ENCODE results near the gene SFXN5.

The SFXN5 gene

DNA sequence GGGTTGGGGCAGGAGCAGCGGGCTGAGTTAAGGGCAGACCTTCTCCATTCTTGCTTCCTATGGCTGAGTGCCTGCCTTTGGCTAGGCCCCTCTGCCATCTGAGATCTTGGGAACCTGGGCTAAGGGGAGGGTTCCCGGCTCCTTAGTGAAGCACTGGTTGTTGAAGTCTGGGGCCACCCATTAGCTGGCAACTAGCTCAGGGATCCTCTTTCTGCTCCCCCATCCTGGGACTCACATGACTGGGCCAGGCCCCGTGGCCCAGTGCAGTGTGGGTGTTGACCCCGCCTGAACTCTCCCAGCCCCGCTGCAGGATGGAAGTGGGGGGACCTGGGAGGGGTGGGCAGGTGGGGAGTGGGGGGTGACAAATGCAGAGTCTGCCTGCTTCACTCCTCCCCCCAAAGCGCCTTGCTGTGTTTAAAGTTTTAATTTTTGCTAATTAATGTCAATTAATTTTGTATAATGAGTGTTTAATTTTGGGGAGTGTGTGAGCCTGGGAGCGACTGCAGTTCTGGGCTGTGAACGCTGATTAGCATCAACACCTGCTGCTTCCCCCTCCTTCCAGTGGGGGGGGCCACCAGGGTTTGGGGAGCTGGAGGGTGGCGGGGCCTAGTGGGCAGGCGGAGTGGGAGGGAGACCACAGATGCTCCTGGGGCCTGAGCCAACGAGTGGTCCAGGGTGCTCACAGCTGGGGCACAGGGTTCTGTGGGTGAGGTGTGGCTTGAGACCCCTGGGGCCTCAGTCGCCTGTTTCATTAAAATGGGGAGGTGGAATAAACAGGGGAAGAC, 99.0 kb downstream of the SFXN5 start:
- DNase-seq: no peak

DNA sequence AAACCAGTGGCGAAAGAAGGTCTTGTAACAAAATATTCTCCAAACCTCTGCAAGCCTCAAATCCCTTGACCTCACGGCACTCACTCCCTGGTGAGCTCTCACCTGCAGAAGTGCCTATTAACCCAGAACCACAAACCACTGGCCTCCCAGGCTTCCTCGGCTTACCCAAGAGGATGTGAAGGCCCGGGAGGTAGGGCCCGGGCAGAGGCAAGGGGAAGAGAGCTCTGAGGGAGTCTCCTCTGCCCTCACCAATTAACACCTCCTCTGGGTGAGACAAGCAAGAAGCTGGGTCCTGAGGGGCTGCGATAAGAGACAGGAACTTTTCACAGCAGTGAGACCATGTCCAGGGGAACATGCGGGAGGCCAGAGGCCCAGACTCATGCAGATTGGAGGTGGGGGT, 100.5 kb downstream of the SFXN5 start:
- no peak for DNase-seq

DNA sequence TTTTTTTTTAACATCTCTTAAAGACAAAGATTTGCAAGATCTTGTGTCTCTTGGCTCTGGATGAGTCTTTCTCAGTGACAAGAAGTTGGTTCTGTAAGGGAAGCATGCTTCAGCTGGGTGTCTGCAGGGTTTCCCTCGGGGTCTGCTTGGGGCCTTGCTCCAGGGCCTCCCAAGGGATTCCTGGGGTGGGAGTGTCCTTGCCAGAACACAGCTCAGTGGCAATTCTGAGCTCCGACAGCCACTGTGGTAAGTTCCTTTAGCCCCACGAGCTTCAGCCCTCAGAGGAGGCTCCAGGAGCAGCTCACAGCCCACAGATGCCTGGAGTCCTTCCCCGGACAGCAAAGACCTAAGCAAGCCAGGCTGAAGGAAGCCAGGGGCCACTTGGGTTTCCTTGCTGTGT, 101.8 kb downstream of the SFXN5 start:
- no peak for DNase-seq

DNA sequence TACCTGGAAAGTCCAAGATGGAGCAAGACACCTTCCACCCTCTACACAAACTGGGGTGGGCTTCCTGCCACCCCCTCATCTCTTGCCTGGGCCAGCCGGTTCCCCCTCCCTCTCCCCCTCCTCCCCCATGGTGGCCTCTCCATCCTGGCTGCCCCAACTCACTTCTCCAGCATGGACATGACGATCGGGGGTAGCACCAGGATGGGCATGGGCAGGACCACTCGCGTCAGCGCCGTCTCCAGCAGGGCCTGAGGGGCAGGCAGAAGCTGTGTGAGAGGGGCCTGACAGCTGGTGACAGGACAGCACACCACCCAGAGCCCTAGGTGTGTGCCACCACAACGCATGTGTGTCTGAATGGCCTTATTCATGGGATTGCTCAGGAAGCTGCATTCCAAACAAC, 103.2 kb downstream of the SFXN5 start:
- DNase-seq: no peak

DNA sequence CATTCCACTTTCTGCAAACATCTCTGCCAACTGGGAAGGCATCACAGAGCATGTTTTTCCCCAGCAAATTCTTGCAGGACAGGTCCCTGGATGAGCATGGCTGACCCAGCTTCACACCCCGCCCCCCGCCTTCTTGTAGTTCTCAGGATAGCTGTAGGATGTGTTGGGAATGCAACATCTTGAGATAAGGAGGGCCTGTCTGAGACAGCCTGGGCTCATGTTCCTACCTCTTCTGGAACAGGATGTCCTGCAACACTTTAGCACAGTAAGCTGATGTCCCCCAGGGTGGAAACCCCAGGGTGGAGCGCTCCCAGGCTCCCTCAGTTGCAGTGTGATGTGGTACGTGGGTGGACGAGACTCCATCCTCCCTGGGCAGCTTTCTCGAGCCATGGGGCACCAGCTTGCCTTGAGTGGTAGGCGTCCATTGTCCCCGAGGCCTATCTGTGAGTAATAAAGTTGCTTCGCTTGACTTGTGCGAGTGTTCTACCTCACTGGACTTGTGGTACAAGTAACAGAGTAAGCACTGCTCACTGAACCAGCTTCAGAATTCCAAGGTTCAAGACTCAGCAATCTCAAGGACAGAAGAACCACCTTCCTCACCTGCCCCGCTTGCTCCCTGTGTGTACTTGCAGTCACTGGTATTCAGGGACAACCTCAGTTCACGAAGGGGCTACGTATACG, 105.6 kb downstream of the SFXN5 start:
- DNase-seq: no peak

DNA sequence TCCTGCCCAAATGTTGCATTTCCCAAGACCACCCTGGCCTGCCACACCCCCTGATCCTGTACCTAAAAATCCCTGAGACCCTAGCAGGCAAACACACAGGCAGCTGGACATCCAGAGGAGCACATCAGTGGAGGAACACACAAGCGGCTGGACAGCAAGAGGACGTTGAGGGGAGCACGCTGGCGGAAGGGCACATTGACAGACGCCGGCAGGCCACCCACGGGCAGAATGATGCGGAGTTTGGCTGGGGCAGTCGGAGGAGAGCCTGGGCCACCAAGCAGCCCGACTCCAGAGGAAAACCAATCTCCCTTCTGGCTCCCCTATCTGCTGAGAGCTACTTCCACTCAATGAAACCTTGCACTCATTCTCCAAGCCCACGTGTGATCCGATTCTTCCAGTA, 106.5 kb downstream of the SFXN5 start:
- DNase-seq: no peak

DNA sequence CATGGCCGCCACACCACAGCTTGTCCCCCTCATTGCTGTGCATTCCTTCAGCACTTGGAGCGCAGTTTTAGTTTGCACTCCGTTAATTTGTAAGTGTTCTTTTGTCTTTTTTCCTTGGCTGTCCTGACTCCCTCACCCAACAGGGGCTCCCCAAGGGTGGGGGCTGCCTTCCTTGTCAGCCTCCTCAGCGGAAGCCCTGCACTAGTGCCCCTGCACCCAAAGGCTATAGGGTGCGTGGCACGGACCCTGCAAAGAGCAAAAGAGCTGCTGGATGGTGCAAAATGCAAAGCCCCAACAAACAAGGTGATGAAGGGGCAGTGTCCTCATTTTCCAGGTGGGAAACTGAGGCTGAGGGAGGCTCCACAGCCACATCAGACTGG, 107.4 kb downstream of the SFXN5 start:
- no peak for DNase-seq

DNA sequence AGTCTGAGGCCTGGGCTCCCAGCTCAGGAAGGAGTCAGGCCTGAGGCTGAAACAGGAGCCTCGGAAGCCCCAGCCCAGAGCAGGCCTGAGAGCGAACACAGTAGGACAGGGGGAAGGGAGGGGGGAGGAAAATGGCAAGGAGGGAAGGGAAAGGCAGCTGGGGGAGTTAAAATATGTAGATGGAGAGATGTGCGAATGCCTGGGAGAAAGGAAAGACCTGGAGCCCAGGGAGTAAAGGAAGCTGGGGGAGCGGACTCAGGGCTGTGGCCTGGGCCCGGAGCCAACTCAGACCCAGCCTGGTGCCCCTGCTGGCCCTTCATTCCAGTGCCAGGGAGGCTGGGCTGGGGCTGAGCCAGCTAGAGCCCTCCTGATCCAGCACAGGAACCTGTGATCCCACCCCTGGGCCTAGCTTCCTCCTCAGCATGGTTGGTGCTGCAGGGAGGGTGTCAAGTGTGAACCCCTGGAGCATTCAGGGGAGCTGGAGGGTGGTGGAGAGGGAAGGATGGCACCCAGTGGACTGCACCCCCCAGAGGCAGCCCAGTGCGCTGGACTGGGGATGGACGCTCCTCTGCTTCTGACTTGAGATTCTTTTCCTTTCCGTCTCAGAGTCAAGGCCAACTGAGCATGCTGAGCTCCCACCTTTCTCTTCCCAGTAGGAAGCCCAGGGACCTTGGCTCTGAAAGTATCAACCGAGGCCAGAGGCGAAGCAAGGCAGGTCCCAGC, 107.9 kb downstream of the SFXN5 start:
- DNase-seq: no peak

DNA sequence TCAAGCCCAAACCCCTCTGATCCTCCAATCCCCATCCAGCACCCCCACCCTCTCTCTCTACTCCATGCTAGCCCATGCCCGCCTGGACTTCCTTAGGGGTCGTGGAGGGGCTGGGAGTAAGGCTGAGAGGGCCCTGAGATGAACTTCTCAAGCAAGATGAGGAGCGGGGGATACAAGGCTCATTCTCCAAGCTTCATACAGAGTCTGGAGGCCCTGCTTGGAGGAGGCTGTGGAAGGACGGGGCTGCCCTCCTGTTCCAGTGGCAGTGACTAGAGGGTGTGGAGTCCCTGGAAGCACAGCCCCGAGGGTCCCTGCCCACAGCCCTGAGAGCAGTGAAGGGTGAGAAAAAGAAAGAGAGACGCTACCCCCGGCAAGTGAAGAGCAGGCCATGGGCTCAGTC, 108.6 kb downstream of the SFXN5 start:
- DNase-seq: no peak

DNA sequence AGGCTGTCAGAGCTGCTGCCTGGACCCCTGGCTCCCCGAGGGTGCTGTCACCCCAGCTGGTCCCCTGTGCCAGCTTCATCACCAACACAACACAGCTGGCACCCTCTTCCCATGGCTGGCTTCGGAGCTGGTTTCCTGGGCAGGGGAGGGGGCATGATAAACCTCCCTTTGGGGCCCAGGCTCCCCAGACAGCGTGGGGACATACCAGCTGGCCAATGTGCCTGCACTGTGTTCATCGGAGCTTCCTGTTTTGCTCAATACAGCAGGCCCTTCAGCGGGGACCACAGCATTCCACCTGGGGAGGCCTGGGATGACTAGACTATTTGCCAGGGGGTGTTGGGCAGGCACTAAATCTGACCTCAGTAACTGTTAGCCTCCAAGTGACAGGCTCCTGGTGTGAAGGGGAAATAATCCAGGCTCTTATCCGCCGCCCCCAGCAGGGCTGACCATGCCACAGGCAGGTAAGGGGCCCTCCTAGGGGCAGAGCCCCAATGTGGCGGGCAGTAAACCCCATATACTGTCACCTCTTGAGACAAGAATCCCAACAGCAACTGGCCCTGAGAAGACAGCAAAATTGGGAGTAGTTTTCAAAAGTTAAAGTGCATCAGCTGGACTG, 109.6 kb downstream of the SFXN5 start:
- DNase-seq: no peak

DNA sequence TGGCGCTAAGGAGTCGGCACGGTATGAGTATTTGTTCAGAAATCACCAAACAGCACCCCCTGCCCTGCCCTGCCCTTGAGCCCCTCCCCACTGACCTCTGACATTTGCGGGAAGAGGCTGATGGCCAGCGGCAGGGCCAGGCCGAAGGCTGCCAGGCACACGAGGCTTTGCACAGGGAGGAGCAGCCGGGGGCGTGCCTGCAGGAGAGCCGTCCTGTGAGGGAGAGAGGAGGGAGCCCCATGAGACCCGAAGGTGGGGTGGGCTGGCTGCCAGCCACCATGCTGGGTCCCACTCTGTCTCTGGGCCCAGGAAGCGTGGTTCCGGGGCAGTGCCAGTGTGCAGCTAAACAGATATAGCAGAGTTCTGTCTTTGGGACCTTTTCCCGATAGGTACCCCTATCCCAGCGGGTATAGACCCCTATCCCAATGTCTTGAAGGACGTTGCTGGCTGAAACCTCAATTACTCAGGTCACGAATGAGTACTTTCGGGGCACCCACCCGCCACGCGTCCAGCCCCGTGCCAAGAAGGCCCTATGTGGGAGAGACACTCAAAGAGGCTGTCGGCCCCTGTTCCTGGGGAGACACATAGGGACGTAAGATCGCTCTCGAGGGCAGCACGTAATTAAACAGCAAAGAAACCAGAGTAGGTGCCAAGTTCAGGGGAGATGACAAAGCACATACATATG, 110.3 kb downstream of the SFXN5 start:
- no peak for DNase-seq

DNA sequence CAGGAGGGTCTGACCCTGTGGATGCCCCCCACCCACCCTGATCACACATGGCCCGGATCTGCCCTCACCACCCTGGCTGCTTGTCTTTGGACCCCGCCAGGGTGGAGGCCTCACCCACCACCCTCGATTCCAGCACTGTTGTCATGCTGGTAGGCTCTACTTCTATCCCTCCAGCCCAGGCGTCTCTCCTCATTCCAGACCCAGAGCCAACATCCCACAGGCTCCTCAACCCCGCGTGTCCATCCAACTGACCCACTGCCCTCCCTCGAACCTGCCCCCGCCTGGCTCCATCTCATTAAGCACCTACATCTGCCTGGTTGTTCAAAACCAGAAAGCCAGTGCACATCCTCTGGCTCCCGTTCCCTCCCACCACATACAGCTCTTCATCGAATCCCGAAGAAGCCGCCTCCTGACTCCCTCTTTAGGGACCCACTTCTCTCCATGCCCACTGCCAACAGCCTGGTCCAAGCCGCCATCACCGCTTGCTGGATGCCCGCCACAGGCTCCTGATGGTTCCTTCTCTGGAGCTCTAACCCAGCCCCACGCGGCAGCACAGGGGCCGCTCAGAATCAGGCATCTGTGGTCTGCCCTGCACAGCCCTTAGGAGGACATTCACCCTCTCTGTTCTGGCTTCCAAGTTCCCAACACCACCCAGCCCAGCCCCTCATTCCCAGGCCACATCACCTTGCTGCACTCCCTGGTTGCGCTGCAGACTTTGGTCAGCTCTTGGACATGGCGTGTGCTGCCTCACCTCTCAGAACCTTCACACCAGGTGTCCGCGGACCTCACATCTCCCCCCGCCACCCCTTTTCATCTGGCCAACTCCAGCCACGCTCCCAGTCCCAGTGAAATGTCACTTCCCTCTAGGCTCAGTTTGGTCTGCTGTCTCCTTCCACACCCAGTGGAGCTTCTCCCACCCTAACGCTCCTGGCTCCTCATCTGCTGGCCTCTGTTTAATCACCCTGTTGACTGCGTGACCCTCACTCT, 111.2 kb downstream of the SFXN5 start:
- DNase-seq: no peak

DNA sequence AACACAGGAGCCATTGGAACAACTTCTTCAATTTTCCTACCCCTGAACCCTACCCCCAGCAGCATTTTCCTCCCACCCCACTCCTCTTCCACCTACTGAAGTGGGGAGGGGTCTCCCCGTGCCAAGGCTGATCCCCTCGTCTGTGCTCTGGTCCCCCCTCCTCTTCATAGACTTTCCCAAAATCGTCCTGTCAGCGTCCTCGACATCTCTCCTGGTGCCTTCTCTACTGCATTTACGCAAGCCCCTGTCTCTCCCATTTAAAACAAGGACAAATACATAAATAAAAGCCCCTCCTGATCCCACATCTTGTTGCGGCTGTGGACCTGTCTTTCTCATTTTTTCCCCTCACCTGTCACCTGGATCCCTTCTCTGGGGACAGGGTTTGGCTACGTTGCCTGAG, 112.0 kb downstream of the SFXN5 start:
- DNase-seq: no peak

DNA sequence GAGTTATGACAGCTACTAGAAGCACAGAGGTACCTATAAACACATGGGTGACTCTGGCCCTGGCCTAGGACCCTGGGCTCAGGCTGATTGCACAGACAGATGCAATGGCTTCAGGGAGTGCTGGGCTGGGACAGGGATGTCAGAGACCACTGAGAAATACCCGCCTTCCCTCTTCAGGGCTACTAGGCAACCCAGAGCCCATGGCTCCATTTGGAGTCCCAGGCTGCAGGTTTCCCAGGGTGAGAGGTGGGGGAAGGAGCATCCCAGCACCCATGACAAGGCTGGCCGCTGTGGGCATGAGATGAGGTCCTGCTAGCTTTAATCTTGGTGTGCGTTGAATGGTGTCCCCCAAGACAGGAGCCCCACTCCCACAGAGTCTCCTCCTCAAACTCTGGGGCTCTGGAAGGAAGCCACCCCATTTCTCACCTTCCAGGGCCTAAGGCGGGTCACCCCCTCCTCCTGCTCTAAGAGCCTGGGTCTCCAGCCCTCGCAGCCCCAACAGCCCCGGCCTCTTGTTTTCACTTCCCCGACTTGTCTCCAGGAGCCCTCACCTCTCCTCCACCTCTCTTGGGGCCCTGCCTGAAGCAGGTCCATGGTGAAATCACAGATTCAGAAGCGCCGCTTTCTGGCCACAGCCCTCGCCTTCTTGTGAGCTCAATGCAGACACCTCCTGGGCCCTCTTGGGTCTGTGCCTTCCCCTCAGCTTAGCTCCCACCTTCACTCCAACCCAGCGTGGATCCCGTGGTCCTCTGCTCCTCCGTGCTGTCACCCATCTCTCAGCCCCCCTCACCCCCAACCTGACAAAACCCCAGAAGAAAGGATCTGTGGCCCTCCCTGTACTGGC, 112.7 kb downstream of the SFXN5 start:
- no peak for DNase-seq

DNA sequence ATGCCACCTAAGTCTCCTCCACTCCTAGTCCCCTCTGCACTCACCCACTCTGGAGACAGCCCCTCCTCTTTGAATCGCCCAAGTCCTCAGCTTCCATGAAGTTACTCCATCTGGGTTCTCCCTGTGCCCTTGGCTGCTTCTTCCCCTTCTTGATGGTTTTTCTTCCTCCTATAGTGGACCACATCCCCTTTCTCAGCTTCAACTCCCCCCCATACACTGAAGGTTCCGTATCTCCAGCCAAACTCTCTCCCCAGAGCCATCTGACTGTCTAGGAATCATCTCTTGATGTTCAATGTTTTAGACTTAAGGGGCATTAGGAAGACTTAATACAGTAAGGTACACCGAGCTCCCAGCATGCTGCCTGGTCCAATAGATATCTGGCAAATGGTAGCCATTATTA, 114.6 kb downstream of the SFXN5 start:
- DNase-seq: no peak

DNA sequence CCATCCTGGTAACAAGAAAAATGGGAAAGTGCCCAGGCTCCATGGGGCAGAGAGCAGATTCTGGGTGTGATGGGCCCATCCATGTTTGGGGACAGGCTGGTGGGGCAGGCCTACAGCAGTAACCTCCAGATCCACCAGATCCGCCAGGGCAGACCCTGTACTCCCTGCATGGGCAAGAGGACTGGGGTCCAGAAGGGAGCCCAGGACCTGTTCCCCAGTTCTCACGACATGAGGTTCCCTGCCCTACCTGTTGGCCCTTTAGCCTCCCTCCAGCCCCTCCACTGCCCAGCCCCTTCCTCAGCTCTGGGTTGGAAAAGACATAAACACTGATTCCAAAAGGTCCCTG, 115.5 kb downstream of the SFXN5 start:
- no peak for DNase-seq

DNA sequence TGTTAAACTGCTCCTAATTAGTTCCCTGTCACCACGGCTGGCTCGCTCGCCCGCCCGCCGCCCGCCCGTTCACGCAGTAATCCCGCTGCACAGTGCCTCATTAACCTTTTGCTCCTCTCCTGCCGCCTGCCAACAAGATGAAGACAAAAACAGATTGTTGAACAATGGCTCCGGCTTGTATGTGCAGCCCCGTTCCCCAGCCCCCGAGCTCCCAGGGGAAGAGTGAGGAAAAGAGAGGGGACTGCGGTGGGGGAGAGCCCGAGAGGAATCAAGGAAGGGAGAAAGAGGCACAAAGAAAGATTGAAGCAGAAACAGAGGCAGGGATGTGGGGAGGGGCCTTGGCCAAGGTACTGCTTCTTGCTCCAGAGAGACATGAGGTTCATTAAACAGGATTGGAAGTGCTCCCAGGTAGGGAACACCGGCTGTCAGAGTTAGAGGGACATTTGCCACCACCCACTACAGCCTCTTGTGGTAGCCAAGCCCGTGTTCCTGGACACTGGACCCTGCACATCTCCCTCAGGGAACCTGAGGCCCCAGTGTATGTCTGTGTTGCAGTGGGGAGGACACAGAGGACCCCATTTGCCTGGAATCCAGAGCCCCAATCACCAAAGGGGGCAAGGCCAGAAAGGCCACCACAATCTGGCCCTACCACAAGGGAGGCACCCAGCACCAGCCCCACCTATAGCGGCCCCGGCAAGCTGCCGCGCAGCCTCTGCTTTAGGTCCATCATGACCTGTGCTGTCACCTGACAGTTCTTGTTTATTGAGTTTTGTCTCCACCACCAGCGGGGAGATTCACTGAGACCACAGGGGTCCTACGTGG, 116.1 kb downstream of the SFXN5 start:
- no peak for DNase-seq

DNA sequence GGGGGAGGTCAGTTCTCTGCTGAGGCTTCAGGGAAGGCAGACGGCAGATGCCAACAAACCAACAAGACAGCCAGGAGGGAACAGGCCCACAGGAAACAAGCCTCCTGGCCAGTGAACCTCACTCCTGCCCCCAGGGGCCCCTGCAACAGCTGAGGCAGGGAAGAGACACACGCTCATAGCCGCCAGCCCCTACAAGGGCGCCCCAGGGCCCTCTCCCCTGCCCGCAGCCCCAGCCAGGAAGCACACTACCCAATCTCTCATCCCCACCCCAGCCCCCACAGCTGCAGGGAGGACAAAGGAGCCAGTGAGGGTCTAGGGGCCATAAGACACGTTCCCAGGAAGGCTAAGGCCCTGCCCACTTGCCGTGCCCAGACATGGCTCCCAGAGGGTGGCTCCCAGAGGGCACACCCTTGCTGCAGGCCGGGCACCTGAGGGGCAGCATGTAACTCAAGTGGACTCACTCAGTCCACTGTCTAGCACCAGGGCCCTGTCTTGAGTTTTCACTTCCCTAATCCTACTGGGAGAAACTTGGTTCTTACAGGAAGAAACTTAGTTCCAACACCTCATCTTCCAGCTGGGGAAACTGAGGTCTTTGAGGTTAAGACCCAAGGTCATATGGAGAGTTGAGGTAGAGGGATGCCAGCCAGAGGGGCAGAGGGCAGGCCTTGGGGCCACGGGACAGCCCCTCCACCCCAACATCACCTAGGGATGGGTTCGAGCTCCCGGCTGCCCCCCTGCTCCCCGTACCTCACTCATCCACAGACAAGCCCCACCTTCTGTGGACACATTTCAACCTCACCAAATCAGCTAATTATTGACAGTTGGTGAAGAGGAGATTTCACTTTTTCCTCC, 116.9 kb downstream of the SFXN5 start:
- no peak for DNase-seq

DNA sequence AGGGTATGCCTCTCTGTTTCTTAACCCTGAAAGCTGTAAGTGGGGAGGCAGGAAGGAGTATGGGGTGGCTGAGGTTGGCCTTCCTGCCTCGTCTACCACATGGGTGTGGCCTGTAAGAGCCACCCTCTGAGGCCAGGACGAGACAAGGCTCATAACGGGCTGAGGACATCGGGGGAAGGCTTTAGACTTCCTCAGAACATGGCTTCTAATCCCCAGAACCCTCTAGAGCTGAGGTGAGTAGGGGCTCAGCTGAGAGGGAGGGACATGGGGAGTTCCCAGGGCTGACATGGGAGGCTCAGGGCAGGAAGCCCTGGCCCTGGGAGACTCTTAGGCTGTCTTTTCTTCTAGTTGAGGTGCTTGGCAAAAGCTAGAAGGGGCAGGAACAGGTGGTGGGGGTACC, 117.5 kb downstream of the SFXN5 start:
- no peak for DNase-seq

Data from SHP77 (cell line).